ENCODE measurements around the gene VSTM4. TPM values are rescaled to one million over a fixed set of nuclear protein-coding genes. Genes with fewer than 3 reads are reported as not detected.

The VSTM4 gene
- total and polyA plus RNA-seq, 4 donors, result 1.0 to 3.1 (median 2.0) TPM

- no peaks in the 10 kb centered on the region for H3K36me3 ChIP-seq (ENCODE audit: control insufficient read depth in 4 of 4, insufficient read depth in 3 of 4, low read depth in 1 of 4, low read length in 3 of 4)
- H3K9ac ChIP-seq (ENCODE audit: low read depth in 1 of 2, low read length in 2 of 2), result no peak overlapping the region
- WGBS, result 80% methylated on average over 4 of the region's 4 CpGs
- no peak for TF ChIP-seq FOXA2 (IDR thresholded peaks at IDR 0.05)
- TF ChIP-seq FOXA1 (IDR thresholded peaks at IDR 0.05), result no peak
- no peak for TF ChIP-seq HNF4A (conservative IDR thresholded peaks at IDR 0.05)
- no peak for TF ChIP-seq RXRA (IDR thresholded peaks at IDR 0.05)
- TF ChIP-seq YY1 (IDR thresholded peaks at IDR 0.05), result no peak
- no peak for TF ChIP-seq GABPA (IDR thresholded peaks at IDR 0.05 in 1 of 2, conservative IDR thresholded peaks at IDR 0.05 in 1 of 2)
- no peak for TF ChIP-seq NR2F2 (IDR thresholded peaks at IDR 0.05)
- no peak for TF ChIP-seq ATF3 (IDR thresholded peaks at IDR 0.05)
- no peak for TF ChIP-seq REST (IDR thresholded peaks at IDR 0.05)
- no peak for TF ChIP-seq RAD21 (IDR thresholded peaks at IDR 0.05)
- no peak for TF ChIP-seq EGR1 (IDR thresholded peaks at IDR 0.05; ENCODE audit: low read depth in 2 of 2)
- no peak for TF ChIP-seq ZBTB33 (IDR thresholded peaks at IDR 0.05)
- no peak for TF ChIP-seq MAX (IDR thresholded peaks at IDR 0.05)
- TF ChIP-seq HNF4G (IDR thresholded peaks at IDR 0.05), result no peak
- no peak for TF ChIP-seq JUND (IDR thresholded peaks at IDR 0.05)
- TF ChIP-seq TAF1 (conservative IDR thresholded peaks at IDR 0.05), result no peak
- DNase-seq (ENCODE audit: low spot score), result no peak
- no peaks in the 10 kb centered on the region for H3K9me3 ChIP-seq (ENCODE audit: control insufficient read depth in 4 of 4, low read length in 3 of 4)
- H3K27me3 ChIP-seq (ENCODE audit: control insufficient read depth in 4 of 4, insufficient read depth in 4 of 4, low read length in 3 of 4), result no peaks in the 10 kb centered on the region
- no peak overlapping the region for H3K27ac ChIP-seq (ENCODE audit: low read depth in 1 of 2, low read length in 2 of 2)
- peaks cover 8 to 17% (median 12%) of the 10 kb centered on the region in 4 donors for H3K4me1 ChIP-seq (ENCODE audit: control insufficient read depth in 4 of 4, insufficient read depth in 4 of 4, low read length in 3 of 4)
- H3K4me3 ChIP-seq (ENCODE audit: low read depth in 1 of 3, low read length in 3 of 3), result no peak overlapping the region
Measured at GRCh38 chr10:49105076-49105475, 10.2 kb downstream of the VSTM4 start.

GRCh38 chr10:49104323-49104722 lies 11.0 kb downstream of the VSTM4 start:
- Histone ChIP-seq H3K4me1 (ENCODE audit: control insufficient read depth in 4 of 4, insufficient read depth in 4 of 4, low read length in 3 of 4) (peaks cover 8 to 17% (median 12%) of the 10 kb centered on the region in 4 donors), H3K9ac (ENCODE audit: low read depth in 1 of 2, low read length in 2 of 2) (no peak overlapping the region), H3K4me3 (ENCODE audit: low read depth in 1 of 3, low read length in 3 of 3) (no peak overlapping the region), H3K36me3 (ENCODE audit: control insufficient read depth in 4 of 4, insufficient read depth in 3 of 4, low read depth in 1 of 4, low read length in 3 of 4) (no peaks in the 10 kb centered on the region), H3K27ac (ENCODE audit: low read depth in 1 of 2, low read length in 2 of 2) (no peak overlapping the region), H3K27me3 (ENCODE audit: control insufficient read depth in 4 of 4, insufficient read depth in 4 of 4, low read length in 3 of 4) (no peaks in the 10 kb centered on the region), H3K9me3 (ENCODE audit: control insufficient read depth in 4 of 4, low read length in 3 of 4) (no peaks in the 10 kb centered on the region)
- 93% methylated on average over 5 of the region's 5 CpGs for whole genome bisulfite sequencing
- TF ChIP-seq GABPA (IDR thresholded peaks at IDR 0.05 in 1 of 2, conservative IDR thresholded peaks at IDR 0.05 in 1 of 2) (no peak), MAX (IDR thresholded peaks at IDR 0.05) (no peak), JUND (IDR thresholded peaks at IDR 0.05) (no peak), EGR1 (IDR thresholded peaks at IDR 0.05; ENCODE audit: low read depth in 2 of 2) (no peak), TAF1 (conservative IDR thresholded peaks at IDR 0.05) (no peak), HNF4A (conservative IDR thresholded peaks at IDR 0.05) (no peak)
- DNase-seq (ENCODE audit: low spot score), result no peak

All from liver (tissue), 9 donors.